Dermis lymphatic vessel endothelial cell (primary cell): Measurements from ENCODE around the gene PAIP2B. TPM values are rescaled to one million over a fixed set of nuclear protein-coding genes. Genes with fewer than 3 reads are reported as not detected.

ENCODE experiments used
- total RNA-seq: library from RNA; depleted of rRNA; stranded (reverse); fragments of >200 nt; gene quantifications from 2 replicates; pipeline ENCODE4 v1.2.1, GENCODE V29; 2014

The PAIP2B gene
- total RNA-seq, result 1.1 and 2.0 TPM in 2 replicates

GRCh38 chr2:71226965-71227560, at the start of gene PAIP2B:
Gene PAIP2B, minus strand, starts transcription at chr2:71227103. Its CDS starts 24,514 bp downstream, at chr2:71202589.

Other genes starting within 250 kb of the PAIP2B start
- 0.26 and 0.33 TPM in 2 replicates for gene ANKRD53, start 248.5 kb downstream of the PAIP2B start, total RNA-seq
- 28.0 and 28.9 TPM in 2 replicates for gene TEX261, start 232.2 kb downstream of the PAIP2B start, total RNA-seq
- gene NAGK, start 158.5 kb downstream of the PAIP2B start, total RNA-seq, result 47.9 and 78.0 TPM in 2 replicates
- 12.7 and 19.8 TPM in 2 replicates for gene MCEE, start 96.9 kb downstream of the PAIP2B start, total RNA-seq
- 11.5 and 17.4 TPM in 2 replicates for gene MPHOSPH10, start 96.5 kb downstream of the PAIP2B start, total RNA-seq
- 88.5 and 129 TPM in 2 replicates for gene ZNF638, start 104.7 kb upstream of the PAIP2B start, total RNA-seq
- gene DYSF, start 226.5 kb upstream of the PAIP2B start, total RNA-seq, result 34.2 and 48.6 TPM in 2 replicates